ENCODE results near the gene KCNJ14. TPM values are rescaled to one million over a fixed set of nuclear protein-coding genes. Genes with fewer than 3 reads are reported as not detected.

The KCNJ14 gene
- total and polyA plus RNA-seq, 2 of the 8 experiments (the other 6 are each of a cell fraction or from before 2014, with no cell fraction given), result 0.45 to 0.89 TPM

GRCh38 chr19:48428670-48429069, 26.7 kb upstream of the KCNJ14 start (continued):
- TF ChIP-seq GTF2F1 (IDR thresholded peaks at IDR 0.05; ENCODE audit: borderline replicate concordance, low read depth, low read length) (no peak), RNF2 (IDR thresholded peaks at IDR 0.05; ENCODE audit: borderline replicate concordance, low read depth, low read length, missing control alignments, poor library complexity, severe bottlenecking) (no peak), TCF12 (IDR thresholded peaks at IDR 0.05; ENCODE audit: low read depth, low read length) (no peak), GABPA (IDR thresholded peaks at IDR 0.05; ENCODE audit: borderline replicate concordance, insufficient read depth, low read length) (no peak), KDM5A (IDR thresholded peaks at IDR 0.05; ENCODE audit: low read length) (no peak), CHD7 (IDR thresholded peaks at IDR 0.05; ENCODE audit: insufficient replicate concordance, low read length) (no peak)

Measured in H1 (cell line).